ENCODE data around the gene RRAGD.
"Not testable (repeated sequence)": the region's sequence is repeated elsewhere in the genome, so short reads cannot be mapped to it uniquely, and the experiment has no call there.

Gene RRAGD

GRCh38 chr6:89410788-89411144, 1.3 kb downstream of the RRAGD start:
- no peak for DNase-seq

- no peak for DNase-seq
Observed at GRCh38 chr6:89410231-89410761, 1.8 kb downstream of the RRAGD start.

GRCh38 chr6:89409461-89410035, 2.5 kb downstream of the RRAGD start:
- DNase-seq: no peak

GRCh38 chr6:89406141-89406540, 5.9 kb downstream of the RRAGD start:
- DNase-seq: no peak

GRCh38 chr6:89404512-89404911, 7.6 kb downstream of the RRAGD start:
- no peak for DNase-seq

- DNase-seq: no peak
Observed at GRCh38 chr6:89402776-89403175, 9.3 kb downstream of the RRAGD start.

- DNase-seq: no peak
Observed at GRCh38 chr6:89400912-89401399, 11.1 kb downstream of the RRAGD start.

- DNase-seq: no peak
Observed at GRCh38 chr6:89400050-89400449, 12.0 kb downstream of the RRAGD start.

GRCh38 chr6:89398762-89399525, 13.1 kb downstream of the RRAGD start:
- no peak for DNase-seq

GRCh38 chr6:89397884-89398283, 14.2 kb downstream of the RRAGD start:
- DNase-seq: not testable (repeated sequence)

GRCh38 chr6:89393659-89394058, 18.4 kb downstream of the RRAGD start:
- DNase-seq: no peak

- no peak for DNase-seq
Observed at GRCh38 chr6:89392823-89393222, 19.2 kb downstream of the RRAGD start.

GRCh38 chr6:89388846-89389245, 23.2 kb downstream of the RRAGD start:
- no peak for DNase-seq

GRCh38 chr6:89387516-89388201, 24.4 kb downstream of the RRAGD start:
- no peak for DNase-seq

- no peak for DNase-seq
Observed at GRCh38 chr6:89386917-89387491, 25.1 kb downstream of the RRAGD start.

- DNase-seq: no peak
Observed at GRCh38 chr6:89385846-89386245, 26.2 kb downstream of the RRAGD start.

GRCh38 chr6:89385156-89385667, 26.9 kb downstream of the RRAGD start:
- no peak for DNase-seq

- DNase-seq: no peak
Observed at GRCh38 chr6:89381031-89381430, 31.0 kb downstream of the RRAGD start.

GRCh38 chr6:89379281-89379680, 32.8 kb downstream of the RRAGD start:
- DNase-seq: no peak

- DNase-seq: no peak
Observed at GRCh38 chr6:89378628-89379027, 33.4 kb downstream of the RRAGD start.

GRCh38 chr6:89375427-89376267, 36.4 kb downstream of the RRAGD start:
- peak; percentile 6 for DNase-seq

GRCh38 chr6:89372506-89372901, 39.6 kb downstream of the RRAGD start:
- DNase-seq: no peak

Data from activated gamma-delta T cell (primary cell).